HepG2 (cell line): ENCODE results near the gene RUNX3. TPM values are rescaled to one million over a fixed set of nuclear protein-coding genes. Genes with fewer than 3 reads are reported as not detected.
A peak's percentile ranks its signal among the peaks of the same experiment; 100 is the strongest.

Experiments
- ARNT2 ChIP-seq: sonication (generic); formaldehyde crosslinking; IDR thresholded peaks from 2 replicates; pipeline ENCODE4 v1.8.0; 2022; ENCODE audit warnings: mild to moderate bottlenecking, low read depth, missing genetic modification reagents, moderate library complexity
- HDAC6 ChIP-seq: fragments of 200-600 bp; sonication (generic); IDR thresholded peaks from 2 replicates; pipeline ENCODE4 v1.7.0; 2017; ENCODE audit warnings: mild to moderate bottlenecking, antibody characterized with exemption, low read length, low read depth
- HNRNPK ChIP-seq: fragments of 200-400 bp; formaldehyde crosslinking; IDR thresholded peaks from 2 replicates; pipeline ENCODE4 v1.6.1; 2018; ENCODE audit warnings: low read length, low read depth, moderate library complexity, mild to moderate bottlenecking; ENCODE audit not compliant: poor library complexity, severe bottlenecking
- RFXAP ChIP-seq: sonication (generic); formaldehyde crosslinking; IDR thresholded peaks from 2 replicates; pipeline ENCODE4 v1.4.0; 2020; ENCODE audit warnings: missing genetic modification reagents, borderline replicate concordance
- SMAD3 ChIP-seq: sonication (generic); formaldehyde crosslinking; IDR thresholded peaks from 2 replicates; pipeline ENCODE4 v1.4.0; 2020; ENCODE audit warnings: missing genetic modification reagents
- TRAFD1 ChIP-seq: sonication (generic); formaldehyde crosslinking; IDR thresholded peaks from 2 replicates; pipeline ENCODE4 v1.5.1; 2020; ENCODE audit warnings: missing genetic modification reagents, mild to moderate bottlenecking, borderline replicate concordance
- ZFYVE20 ChIP-seq: sonication (generic); formaldehyde crosslinking; IDR thresholded peaks from 2 replicates; pipeline ENCODE4 v1.8.0; 2023; ENCODE audit warnings: low read depth, mild to moderate bottlenecking, moderate library complexity, missing genetic modification reagents, borderline replicate concordance
- ZHX2 ChIP-seq, 2 experiments: sonication (generic) in 1 of 2; formaldehyde crosslinking in 1 of 2; IDR thresholded peaks; 2 replicates each; pipeline versions ENCODE4 v1.6.1 to v1.9.0; 2014 to 2022; ENCODE audit warnings: antibody characterized with exemption in 1 of 2, borderline replicate concordance in 1 of 2, inconsistent platforms in 1 of 2, low read depth in 1 of 2, missing genetic modification reagents in 1 of 2
- ZNF703 ChIP-seq: sonication (generic); formaldehyde crosslinking; IDR thresholded peaks from 2 replicates; pipeline ENCODE4 v1.5.1; 2020; ENCODE audit warnings: missing genetic modification reagents, mild to moderate bottlenecking, moderate library complexity, borderline replicate concordance
- ZXDC ChIP-seq: sonication (generic); formaldehyde crosslinking; IDR thresholded peaks from 2 replicates; pipeline ENCODE4 v1.5.0; 2020; ENCODE audit warnings: mild to moderate bottlenecking, missing genetic modification reagents
- polyA plus RNA-seq, 8 experiments: library from polyadenylated mRNA; depleted of rRNA in 3 of 8; stranded (reverse) in 7 of 8; unstranded in 1 of 8; fragments of >200 nt; fragmentation: Illumina TruSeq in 4 of 8; extraction: Trizol in 4 of 8; gene quantifications; 2 replicates each; pipeline versions ENCODE4 v1.2.1 to v1.2.3, GENCODE V29; 2011 to 2016; ENCODE audit warnings: low read depth in 4 of 8, missing spikeins in 1 of 8, mixed read lengths in 1 of 8; ENCODE audit not compliant: insufficient read depth in 1 of 8
- total RNA-seq, 5 experiments: library from RNA; depleted of rRNA; stranded (reverse); fragments of >200 nt; fragmentation: Illumina TruSeq; extraction: Trizol; gene quantifications; 2 replicates each; pipeline ENCODE4 v1.2.3, GENCODE V29; 2016; ENCODE audit warnings: low read depth in 1 of 5
- TF ChIP-seq, protein P1 (sequence below): sonication (generic); formaldehyde crosslinking; conservative IDR thresholded peaks from 2 replicates; pipeline ENCODE4 v1.4.0; 2020; ENCODE audit warnings: missing genetic modification reagents

Gene RUNX3
- total and polyA plus RNA-seq, 2 of the 13 experiments (the other 11 are each of a cell fraction or from before 2014, with no cell fraction given): 0.04 to 0.22 TPM

- no peak for TF ChIP-seq ZHX2 (IDR thresholded peaks at IDR 0.05; ENCODE audit: low read depth)
- no peak for TF ChIP-seq ZHX2 (CRISPR knock-in tag; IDR thresholded peaks at IDR 0.05; ENCODE audit: borderline replicate concordance)
- TF ChIP-seq, protein P1, sequence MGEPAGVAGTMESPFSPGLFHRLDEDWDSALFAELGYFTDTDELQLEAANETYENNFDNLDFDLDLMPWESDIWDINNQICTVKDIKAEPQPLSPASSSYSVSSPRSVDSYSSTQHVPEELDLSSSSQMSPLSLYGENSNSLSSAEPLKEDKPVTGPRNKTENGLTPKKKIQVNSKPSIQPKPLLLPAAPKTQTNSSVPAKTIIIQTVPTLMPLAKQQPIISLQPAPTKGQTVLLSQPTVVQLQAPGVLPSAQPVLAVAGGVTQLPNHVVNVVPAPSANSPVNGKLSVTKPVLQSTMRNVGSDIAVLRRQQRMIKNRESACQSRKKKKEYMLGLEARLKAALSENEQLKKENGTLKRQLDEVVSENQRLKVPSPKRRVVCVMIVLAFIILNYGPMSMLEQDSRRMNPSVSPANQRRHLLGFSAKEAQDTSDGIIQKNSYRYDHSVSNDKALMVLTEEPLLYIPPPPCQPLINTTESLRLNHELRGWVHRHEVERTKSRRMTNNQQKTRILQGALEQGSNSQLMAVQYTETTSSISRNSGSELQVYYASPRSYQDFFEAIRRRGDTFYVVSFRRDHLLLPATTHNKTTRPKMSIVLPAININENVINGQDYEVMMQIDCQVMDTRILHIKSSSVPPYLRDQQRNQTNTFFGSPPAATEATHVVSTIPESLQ (CRISPR knock-in tag): no peak
- no peak for TF ChIP-seq SMAD3 (CRISPR knock-in tag)
- no peak; the same call in 1 of the 2 replicates for TF ChIP-seq ARNT2 (CRISPR knock-in tag)
- no peak for TF ChIP-seq ZNF703 (CRISPR knock-in tag)
- no peak for TF ChIP-seq HDAC6
- TF ChIP-seq RFXAP (CRISPR knock-in tag): peak; percentile 77; the same call in 1 of the 2 replicates
- TF ChIP-seq HNRNPK: no peak
- TF ChIP-seq ZXDC (CRISPR knock-in tag): no peak
- no peak for TF ChIP-seq ZFYVE20 (CRISPR knock-in tag)
- 0 out of 2 replicates have a peak, but pooled peaks have one; percentile 67 for TF ChIP-seq TRAFD1 (CRISPR knock-in tag)
Observed at GRCh38 chr1:24910751-24911650, 19.1 kb downstream of the RUNX3 start (continued).
